Measurements from ENCODE around the gene EFCAB13. TPM values are rescaled to one million over a fixed set of nuclear protein-coding genes. Genes with fewer than 3 reads are reported as not detected.
"Not testable (repeated sequence)": the region's sequence is repeated elsewhere in the genome, so short reads cannot be mapped to it uniquely, and the experiment has no call there.

Gene EFCAB13
- total RNA-seq, 2 experiments from 2014 or later: 3.0 to 5.2 TPM

- CTCF ChIA-PET: no interaction called here
- POLR2A ChIA-PET: no interaction called here
Measured at GRCh38 chr17:47318197-47318918, 5.4 kb upstream of the EFCAB13 start.

- ChIA-PET CTCF (no interaction called here), POLR2A (no interaction called here)
Measured at GRCh38 chr17:47320879-47321502, 2.8 kb upstream of the EFCAB13 start.

- ChIA-PET CTCF (interaction anchor here (0.8 to 1.5 kb wide), 2 partner anchors 9 to 292 kb away, joined by 3 to 4 read pairs; no protein-coding TSS in a partner anchor), POLR2A (interaction anchor here (1.0 to 1.4 kb wide), 4 partner anchors 10 to 325 kb away, joined by 3 to 8 read pairs (median 4); partner anchors contain the start of gene MYL4)
Measured at GRCh38 chr17:47324224-47325020, 667 bp downstream of the EFCAB13 start.

GRCh38 chr17:47325176-47325575 lies 1.4 kb downstream of the EFCAB13 start:
- CTCF ChIA-PET: interaction anchor here (0.8 to 1.2 kb wide), 2 partner anchors 8 to 291 kb away, joined by 3 read pairs; no protein-coding TSS in a partner anchor
- POLR2A ChIA-PET: no interaction called here

- ChIA-PET CTCF (no interaction called here), POLR2A (no interaction called here)
Measured at GRCh38 chr17:47330548-47330947, 6.8 kb downstream of the EFCAB13 start.

- POLR2A ChIA-PET: no interaction called here
- CTCF ChIA-PET: no interaction called here
Measured at GRCh38 chr17:47332287-47332686, 8.5 kb downstream of the EFCAB13 start.

- ChIA-PET CTCF (no interaction called here), POLR2A (no interaction called here)
Measured at GRCh38 chr17:47335101-47335936, 11.6 kb downstream of the EFCAB13 start.

GRCh38 chr17:47338026-47338425 lies 14.3 kb downstream of the EFCAB13 start:
- CTCF ChIA-PET: no interaction called here
- POLR2A ChIA-PET: no interaction called here

- ChIA-PET CTCF (interaction anchor here (0.5 kb wide), 1 partner anchor 589 kb away, joined by 3 read pairs; no protein-coding TSS in a partner anchor), POLR2A (no interaction called here)
Measured at GRCh38 chr17:47352848-47353247, 29.1 kb downstream of the EFCAB13 start.

GRCh38 chr17:47358652-47359051 lies 34.9 kb downstream of the EFCAB13 start:
- CTCF ChIA-PET: no interaction called here
- POLR2A ChIA-PET: interaction anchor here (0.6 kb wide), 1 partner anchor 13 kb away, joined by 13 read pairs; no protein-coding TSS in a partner anchor

- POLR2A ChIA-PET: no interaction called here
- CTCF ChIA-PET: interaction anchor here (1.5 kb wide), 1 partner anchor 248 kb away, joined by 6 read pairs; no protein-coding TSS in a partner anchor
Measured at GRCh38 chr17:47363171-47363570, 39.4 kb downstream of the EFCAB13 start.

- ChIA-PET POLR2A (no interaction called here), CTCF (no interaction called here)
Measured at GRCh38 chr17:47367257-47367656, 43.5 kb downstream of the EFCAB13 start.

- POLR2A ChIA-PET: no interaction called here
- CTCF ChIA-PET: no interaction called here
Measured at GRCh38 chr17:47368262-47368661, 44.5 kb downstream of the EFCAB13 start.

GRCh38 chr17:47370899-47371298 lies 47.1 kb downstream of the EFCAB13 start:
- POLR2A ChIA-PET: interaction anchor here (0.7 kb wide), 2 partner anchors 12 to 59 kb away, joined by 10 to 13 read pairs; no protein-coding TSS in a partner anchor

GRCh38 chr17:47373002-47373401 lies 49.2 kb downstream of the EFCAB13 start:
- ChIA-PET CTCF (no interaction called here), POLR2A (no interaction called here)

More at GRCh38 chr17:47370899-47371298, 47.1 kb downstream of the EFCAB13 start:
- CTCF ChIA-PET: not testable (repeated sequence)

GRCh38 chr17:47376247-47376646 lies 52.5 kb downstream of the EFCAB13 start:
- CTCF ChIA-PET: no interaction called here

GRCh38 chr17:47388825-47389224 lies 65.1 kb downstream of the EFCAB13 start:
- CTCF ChIA-PET: no interaction called here
- POLR2A ChIA-PET: no interaction called here

More at GRCh38 chr17:47376247-47376646, 52.5 kb downstream of the EFCAB13 start:
- POLR2A ChIA-PET: no interaction called here

- POLR2A ChIA-PET, CTCF ChIA-PET: not testable (repeated sequence)
Measured at GRCh38 chr17:47397532-47398128, 73.9 kb downstream of the EFCAB13 start.

- ChIA-PET CTCF (no interaction called here), POLR2A (no interaction called here)
Measured at GRCh38 chr17:47400333-47400732, 76.6 kb downstream of the EFCAB13 start.
